ENCODE measurements around the gene CD84. TPM values are rescaled to one million over a fixed set of nuclear protein-coding genes. Genes with fewer than 3 reads are reported as not detected.

CD84 gene
- total RNA-seq, 1 experiment from 2014 or later = not detected

DNA sequence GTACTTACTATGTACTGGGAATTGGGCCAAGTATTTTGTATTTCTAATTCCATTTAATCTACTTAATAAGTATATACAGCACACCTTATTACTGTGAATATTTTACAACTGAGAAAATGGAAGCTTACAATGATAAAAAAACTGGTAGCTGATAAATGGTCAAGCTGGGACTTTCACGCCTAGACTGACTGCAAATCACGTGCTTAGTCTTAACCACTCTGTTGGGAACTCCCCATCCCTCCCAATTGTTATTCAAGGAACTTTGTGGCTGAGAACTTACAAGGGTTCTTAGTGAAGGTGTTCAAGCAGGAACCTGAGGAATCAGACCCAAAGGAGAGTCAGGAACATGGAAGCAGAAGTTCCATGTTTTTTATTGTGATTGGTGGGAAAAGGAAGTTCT lies 26.9 kb downstream of the CD84 start:
- Histone ChIP-seq H3K27me3 (replicated peaks) (no peaks in the 10 kb centered on the region), H3K9me3 (replicated peaks) (no peaks in the 10 kb centered on the region), H3K36me3 (no peaks in the 10 kb centered on the region), H3K4me3 (no peak overlapping the region), H3K27ac (no peak overlapping the region), H3K4me1 (replicated peaks) (no peaks in the 10 kb centered on the region)
- no peak for DNase-seq (ENCODE audit: low read depth in 1 of 2, low spot score in 2 of 2)

DNA sequence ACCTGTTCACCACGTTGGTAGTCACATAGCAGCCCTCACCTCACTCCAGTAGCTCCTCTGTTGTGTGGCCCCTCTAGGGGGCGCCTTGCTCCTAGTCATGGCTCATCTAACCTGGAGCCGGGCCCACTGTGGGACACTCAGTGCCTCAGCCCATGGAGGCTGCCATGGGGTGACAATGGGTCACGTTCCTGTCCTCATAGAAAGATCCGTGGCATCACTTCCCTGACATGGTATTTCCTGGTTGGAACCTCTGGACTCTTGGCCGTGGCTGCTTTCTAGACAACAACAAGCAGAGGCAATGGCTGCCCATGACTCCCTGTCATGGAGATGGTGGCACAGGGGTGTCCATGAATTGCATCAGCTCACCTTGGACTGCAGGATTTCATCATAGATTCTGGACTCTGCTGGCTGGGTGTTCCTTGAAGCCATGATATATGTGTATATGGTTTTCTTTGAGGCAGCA lies 28.7 kb downstream of the CD84 start:
- Histone ChIP-seq H3K4me3 (no peak overlapping the region), H3K9me3 (replicated peaks) (no peaks in the 10 kb centered on the region)
- no peak for DNase-seq (ENCODE audit: low read depth in 1 of 2, low spot score in 2 of 2)

GRCh38 chr1:160549665-160550006 lies 29.7 kb downstream of the CD84 start:
- Histone ChIP-seq H3K27ac (no peak overlapping the region), H3K4me3 (no peak overlapping the region), H3K27me3 (replicated peaks) (no peaks in the 10 kb centered on the region), H3K9me3 (replicated peaks) (no peaks in the 10 kb centered on the region), H3K36me3 (no peaks in the 10 kb centered on the region), H3K4me1 (replicated peaks) (no peaks in the 10 kb centered on the region)
- DNase-seq (ENCODE audit: low read depth in 1 of 2, low spot score in 2 of 2) = no peak

More for the DNA sequence above, 28.7 kb downstream of the CD84 start:
- Histone ChIP-seq H3K27me3 (replicated peaks) (no peaks in the 10 kb centered on the region), H3K27ac (no peak overlapping the region), H3K36me3 (no peaks in the 10 kb centered on the region), H3K4me1 (replicated peaks) (no peaks in the 10 kb centered on the region)

DNA sequence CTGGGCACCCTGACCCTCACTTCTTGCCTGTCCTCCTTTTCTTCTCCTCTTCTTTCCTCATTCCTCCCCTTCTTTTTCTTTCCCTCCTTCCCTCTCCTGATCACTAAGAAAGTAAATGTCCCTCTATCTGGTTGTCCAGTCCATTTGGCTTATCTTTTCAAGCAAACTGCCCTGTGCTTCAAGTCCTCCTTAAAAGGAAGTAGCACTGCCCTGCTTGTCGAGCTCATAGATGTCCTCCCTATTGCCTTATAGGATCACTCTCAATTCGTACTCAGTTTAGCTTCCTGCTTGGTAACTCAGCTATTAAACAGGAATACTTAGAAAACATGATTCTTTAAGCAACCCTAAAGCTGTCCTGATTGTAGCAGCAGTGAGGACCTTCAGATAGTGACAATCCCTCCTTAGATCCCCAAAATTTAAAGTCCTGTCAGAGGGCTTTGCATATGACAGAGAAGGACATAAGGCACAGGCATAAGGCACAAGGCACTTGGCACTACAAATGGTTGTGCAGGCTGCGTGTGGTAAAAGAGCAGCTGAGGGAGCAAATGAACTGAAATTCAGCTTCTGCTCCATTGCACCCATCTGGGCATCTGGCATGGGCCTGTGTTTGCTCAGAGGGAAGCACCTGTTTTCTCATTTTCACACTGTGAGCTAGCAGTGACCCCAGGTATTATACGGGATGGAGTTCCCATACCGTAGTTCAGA lies 30.2 kb downstream of the CD84 start:
- Histone ChIP-seq H3K4me3 (no peak overlapping the region), H3K36me3 (no peaks in the 10 kb centered on the region), H3K9me3 (replicated peaks) (no peaks in the 10 kb centered on the region), H3K27me3 (replicated peaks) (no peaks in the 10 kb centered on the region), H3K4me1 (replicated peaks) (no peaks in the 10 kb centered on the region), H3K27ac (no peak overlapping the region)
- DNase-seq (ENCODE audit: low read depth in 1 of 2, low spot score in 2 of 2) = no peak

GRCh38 chr1:160548183-160548582 lies 31.1 kb downstream of the CD84 start:
- no peaks in the 10 kb centered on the region for H3K9me3 ChIP-seq (replicated peaks)
- no peak for DNase-seq (ENCODE audit: low read depth in 1 of 2, low spot score in 2 of 2)
- H3K4me3 ChIP-seq = no peak overlapping the region
- no peaks in the 10 kb centered on the region for H3K27me3 ChIP-seq (replicated peaks)
- no peak overlapping the region for H3K27ac ChIP-seq
- H3K36me3 ChIP-seq = no peaks in the 10 kb centered on the region
- H3K4me1 ChIP-seq (replicated peaks) = no peaks in the 10 kb centered on the region

GRCh38 chr1:160547422-160547821 lies 31.9 kb downstream of the CD84 start:
- Histone ChIP-seq H3K27ac (no peak overlapping the region), H3K4me1 (replicated peaks) (no peaks in the 10 kb centered on the region), H3K27me3 (replicated peaks) (no peaks in the 10 kb centered on the region), H3K36me3 (no peaks in the 10 kb centered on the region), H3K9me3 (replicated peaks) (no peaks in the 10 kb centered on the region), H3K4me3 (no peak overlapping the region)
- no peak for DNase-seq (ENCODE audit: low read depth in 1 of 2, low spot score in 2 of 2)

- Histone ChIP-seq H3K36me3 (no peaks in the 10 kb centered on the region), H3K9me3 (replicated peaks) (no peaks in the 10 kb centered on the region), H3K27ac (no peak overlapping the region), H3K4me1 (replicated peaks) (no peaks in the 10 kb centered on the region), H3K27me3 (replicated peaks) (no peaks in the 10 kb centered on the region), H3K4me3 (no peak overlapping the region)
- DNase-seq (ENCODE audit: low read depth in 1 of 2, low spot score in 2 of 2) = no peak
Measured at GRCh38 chr1:160546942-160547341, 32.4 kb downstream of the CD84 start.

DNA sequence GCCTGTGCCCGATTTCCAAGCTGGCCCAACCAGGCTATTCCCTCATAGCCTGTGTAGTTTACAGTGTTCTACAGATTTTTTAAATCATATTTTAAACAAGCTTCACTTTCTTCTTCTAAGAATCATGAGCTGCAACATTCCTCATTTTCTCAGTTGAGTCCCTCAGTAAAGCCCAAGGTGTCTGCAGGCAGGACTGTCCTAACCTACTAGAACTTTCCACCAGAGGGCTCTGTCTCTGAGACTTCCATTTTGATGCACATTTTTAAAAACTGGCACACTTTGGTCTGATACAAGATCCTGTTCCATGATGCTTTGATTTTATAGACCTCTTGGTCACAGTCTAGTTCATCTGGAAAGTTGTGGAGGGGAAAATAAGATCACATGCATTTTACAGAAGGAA lies 34.6 kb downstream of the CD84 start:
- H3K4me3 ChIP-seq = no peak overlapping the region
- no peak for DNase-seq (ENCODE audit: low read depth in 1 of 2, low spot score in 2 of 2)
- H3K27ac ChIP-seq = no peak overlapping the region
- no peaks in the 10 kb centered on the region for H3K36me3 ChIP-seq
- H3K27me3 ChIP-seq (replicated peaks) = no peaks in the 10 kb centered on the region
- H3K4me1 ChIP-seq (replicated peaks) = no peaks in the 10 kb centered on the region
- no peaks in the 10 kb centered on the region for H3K9me3 ChIP-seq (replicated peaks)

- H3K36me3 ChIP-seq = no peaks in the 10 kb centered on the region
- H3K4me1 ChIP-seq (replicated peaks) = no peaks in the 10 kb centered on the region
- no peak for DNase-seq (ENCODE audit: low read depth in 1 of 2, low spot score in 2 of 2)
- H3K27me3 ChIP-seq (replicated peaks) = no peaks in the 10 kb centered on the region
- no peak overlapping the region for H3K27ac ChIP-seq
- no peaks in the 10 kb centered on the region for H3K9me3 ChIP-seq (replicated peaks)
- no peak overlapping the region for H3K4me3 ChIP-seq
Measured at GRCh38 chr1:160542303-160542945, 36.9 kb downstream of the CD84 start.

GRCh38 chr1:160541622-160542302 lies 37.5 kb downstream of the CD84 start:
- Histone ChIP-seq H3K36me3 (no peaks in the 10 kb centered on the region), H3K4me1 (replicated peaks) (no peaks in the 10 kb centered on the region), H3K9me3 (replicated peaks) (no peaks in the 10 kb centered on the region), H3K4me3 (no peak overlapping the region), H3K27me3 (replicated peaks) (no peaks in the 10 kb centered on the region), H3K27ac (no peak overlapping the region)
- no peak for DNase-seq (ENCODE audit: low read depth in 1 of 2, low spot score in 2 of 2)

DNA sequence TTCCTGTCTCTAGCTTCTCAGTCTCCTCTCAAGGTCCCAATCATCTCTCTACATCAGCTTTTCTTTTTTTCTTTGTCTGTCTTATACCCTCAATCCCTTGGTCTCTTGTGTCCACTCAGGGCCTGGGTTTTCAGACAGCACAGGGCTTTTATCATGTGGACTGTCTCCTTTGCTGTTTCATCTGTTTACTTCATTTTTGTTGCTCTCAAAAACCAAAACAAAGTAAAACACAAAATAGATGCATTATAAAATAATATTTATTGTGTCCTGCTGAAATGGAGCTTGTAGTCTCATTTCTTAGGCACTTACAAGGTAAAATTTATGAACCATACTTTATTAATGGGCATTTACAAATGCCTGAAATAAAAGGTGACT lies 38.5 kb downstream of the CD84 start:
- H3K4me3 ChIP-seq = no peak overlapping the region
- no peak for DNase-seq (ENCODE audit: low read depth in 1 of 2, low spot score in 2 of 2)

DNA sequence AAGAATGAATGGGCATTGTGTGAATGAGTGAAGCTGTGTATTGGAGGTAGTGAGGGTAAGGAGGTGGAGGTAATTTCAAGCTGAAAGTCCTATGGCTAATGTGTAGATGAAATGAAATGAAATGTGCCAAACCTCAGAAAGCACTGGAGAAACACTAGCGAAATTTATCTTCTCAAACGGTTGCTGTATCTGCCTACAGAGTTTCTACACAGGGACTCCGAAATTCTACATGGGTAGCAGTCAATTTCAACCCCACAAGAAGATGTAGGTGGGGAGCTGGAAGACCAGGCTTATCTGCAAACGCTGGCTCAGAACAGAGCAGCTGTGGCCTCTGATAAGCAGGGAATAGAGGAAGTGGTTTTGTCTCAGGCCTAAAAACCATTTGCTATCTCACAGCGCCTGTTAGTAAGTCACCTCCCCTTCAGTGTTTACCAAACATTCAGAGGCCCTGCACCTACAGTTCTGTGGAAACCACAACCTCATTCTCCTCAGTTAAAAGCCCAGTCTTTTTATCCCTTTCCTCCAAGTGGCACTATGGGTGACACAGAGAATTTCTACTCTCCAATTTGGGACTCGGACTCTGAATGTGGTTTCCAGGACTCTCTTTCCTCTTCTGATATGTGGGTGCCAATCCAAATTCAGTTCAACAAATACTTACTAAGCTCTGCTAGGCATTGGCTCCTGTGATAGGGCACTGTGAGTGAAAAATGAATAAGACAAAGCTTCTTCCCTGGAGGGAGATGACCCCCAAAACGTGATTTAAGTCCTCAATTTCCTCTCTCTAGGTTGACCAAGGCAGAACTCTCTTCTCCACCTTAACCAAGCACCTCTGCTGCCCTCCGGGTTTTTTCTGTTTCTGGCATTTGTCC lies 39.1 kb downstream of the CD84 start:
- Histone ChIP-seq H3K36me3 (no peaks in the 10 kb centered on the region), H3K4me3 (no peak overlapping the region), H3K9me3 (replicated peaks) (no peaks in the 10 kb centered on the region), H3K27me3 (replicated peaks) (no peaks in the 10 kb centered on the region), H3K4me1 (replicated peaks) (no peaks in the 10 kb centered on the region), H3K27ac (no peak overlapping the region)
- no peak for DNase-seq (ENCODE audit: low read depth in 1 of 2, low spot score in 2 of 2)

More for the DNA sequence above, 38.5 kb downstream of the CD84 start:
- Histone ChIP-seq H3K27ac (no peak overlapping the region), H3K9me3 (replicated peaks) (no peaks in the 10 kb centered on the region), H3K4me1 (replicated peaks) (no peaks in the 10 kb centered on the region), H3K36me3 (no peaks in the 10 kb centered on the region), H3K27me3 (replicated peaks) (no peaks in the 10 kb centered on the region)

DNA sequence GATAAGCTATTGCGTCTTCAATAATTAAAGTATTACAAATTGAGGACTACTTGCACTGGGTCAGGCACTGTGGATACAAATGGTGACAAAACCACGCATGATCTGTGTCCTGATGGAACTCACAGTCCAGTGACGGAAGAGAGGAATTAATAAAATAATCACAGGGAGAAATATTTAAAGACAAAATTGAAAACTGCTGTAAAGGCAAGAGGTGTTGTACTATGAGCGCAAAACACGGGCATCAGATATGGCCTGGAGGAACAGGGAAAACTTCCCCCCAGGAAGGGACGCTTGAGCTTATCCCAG lies 39.7 kb downstream of the CD84 start:
- no peak overlapping the region for H3K4me3 ChIP-seq
- no peaks in the 10 kb centered on the region for H3K4me1 ChIP-seq (replicated peaks)
- H3K27ac ChIP-seq = no peak overlapping the region

More for the DNA sequence above, 39.7 kb downstream of the CD84 start:
- Histone ChIP-seq H3K27me3 (replicated peaks) (no peaks in the 10 kb centered on the region), H3K9me3 (replicated peaks) (no peaks in the 10 kb centered on the region), H3K36me3 (no peaks in the 10 kb centered on the region)
- no peak for DNase-seq (ENCODE audit: low read depth in 1 of 2, low spot score in 2 of 2)
